Stomach (tissue), 9 donors: ENCODE measurements around the gene HEXD. TPM values are rescaled to one million over a fixed set of nuclear protein-coding genes. Genes with fewer than 3 reads are reported as not detected.

Experiments
- DNase-seq, 2 donors: peaks; one replicate each; pipeline versions ENCODE4 v3.0.0 to v3.0.0-alpha.2; 2013 to 2019
- H3K27ac ChIP-seq, 5 donors: fragments of 200-600 bp in 4 of 5; sonication (generic) in 4 of 5; one replicate each; pipeline ENCODE4 v1.5.1; 2013 to 2019; ENCODE audit warnings: mild to moderate bottlenecking in 1 of 5, moderate library complexity in 1 of 5
- H3K27me3 ChIP-seq, 3 donors: fragments of 200-600 bp; sonication (generic); one replicate each; pipeline ENCODE4 v1.5.1; 2017 to 2019; ENCODE audit warnings: mixed run types in 1 of 3
- H3K36me3 ChIP-seq, 4 donors: fragments of 200-600 bp; sonication (generic); 1 replicate in 3 of 4; 2 replicates in 1 of 4; pipeline ENCODE4 v1.5.1; 2016 to 2019
- H3K4me1 ChIP-seq, 4 donors: fragments of 200-600 bp; sonication (generic); one replicate each; pipeline ENCODE4 v1.5.1; 2016 to 2019
- H3K4me3 ChIP-seq, 4 donors: fragments of 200-600 bp; sonication (generic) in 3 of 4; one replicate each; pipeline ENCODE4 v1.5.1; 2016 to 2019; ENCODE audit warnings: mild to moderate bottlenecking in 1 of 4
- H3K9me3 ChIP-seq, 4 donors: fragments of 200-600 bp; sonication (generic); one replicate each; pipeline ENCODE4 v1.5.1; 2016 to 2019
- EP300 ChIP-seq: sonication (generic); formaldehyde crosslinking; IDR thresholded peaks from one replicate; pipeline ENCODE4 v1.6.1; 2017; ENCODE audit warnings: antibody characterized with exemption
- POLR2A ChIP-seq, 4 donors: fragments of 450-650 bp; IDR thresholded peaks; one replicate each; pipeline ENCODE4 v1.6.1; 2016; ENCODE audit warnings: antibody characterized with exemption in 4 of 4, control low read depth in 2 of 4, mild to moderate bottlenecking in 1 of 4, moderate library complexity in 1 of 4
- POLR2AphosphoS5 ChIP-seq, 3 donors: sonication (generic); formaldehyde crosslinking; IDR thresholded peaks; one replicate each; pipeline ENCODE4 v1.6.1; 2016; ENCODE audit warnings: antibody characterized with exemption in 3 of 3
- WGBS, 5 donors: extraction: QIAGEN DNeasy Blood & Tissue Kit in 3 of 5; methylation state at CpG; one replicate each; pipeline versions ENCODE4 v1.1.5 to v1.1.7; 2013 to 2018; 5-methylcytosine and 5-hydroxymethylcytosine counted together
- intact Hi-C: fragments of 100-400 bp; cut with DNase I; formaldehyde crosslinking; loops from one replicate; pipeline ENCODE4 v1.15.1; 2023; ENCODE audit warnings: low total_unique reads
- polyA plus RNA-seq, 3 donors: library from polyadenylated mRNA; stranded (reverse); fragments of 200-250 nt; gene quantifications; one replicate each; pipeline ENCODE4 v1.2.3, GENCODE V29; 2013
- total RNA-seq, 5 donors: library from RNA; depleted of rRNA; stranded (reverse); fragments of >200 nt; gene quantifications; one replicate each; pipeline versions ENCODE4 v1.1.0 to v1.2.3, GENCODE V29; 2014 to 2016
- TF ChIP-seq, protein P1 (sequence below), 7 experiments: fragments of 450-650 bp in 4 of 7; fragments of 200-600 bp in 3 of 7; sonication (generic) in 3 of 7; IDR thresholded peaks; one replicate each; pipeline ENCODE4 v1.5.1; 2016 to 2019; ENCODE audit warnings: antibody characterized with exemption in 7 of 7, control low read depth in 2 of 7, mild to moderate bottlenecking in 1 of 7
- donor health status: healthy with polysubstance abuse.
- donor health status: Bipolar disorder and iron deficiency.
- donor health status: healthy.

The HEXD gene
- total and polyA plus RNA-seq, 8 donors = 13.8 to 212 (median 102) TPM

DNA sequence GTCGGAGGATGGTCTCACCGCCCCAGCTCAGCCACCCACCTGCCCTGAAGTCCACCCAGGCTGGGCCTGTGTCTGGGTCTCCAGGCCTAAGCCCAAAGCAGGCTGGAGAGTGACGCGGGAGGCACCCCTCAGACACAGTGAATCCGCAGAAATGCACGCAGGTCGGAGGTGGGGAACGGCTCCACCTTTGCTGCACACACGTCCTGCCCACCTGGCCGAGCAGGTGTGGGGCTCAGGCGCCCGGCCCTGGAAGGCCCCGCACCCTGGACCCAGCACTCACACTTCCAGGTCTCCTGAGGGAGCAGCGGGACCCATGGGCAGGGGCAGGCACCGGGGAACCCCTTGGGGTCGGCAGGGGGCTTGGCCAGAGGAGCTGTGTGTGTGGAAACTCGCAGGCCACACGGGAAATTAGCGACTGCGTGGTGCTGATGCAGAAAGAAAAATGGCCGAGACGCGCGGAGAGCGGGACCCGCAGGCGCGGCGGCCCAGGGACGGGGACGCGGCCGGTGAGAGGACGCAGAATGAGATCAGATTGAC lies 21.8 kb downstream of the HEXD start:
- no peaks in the 10 kb centered on the region for H3K9me3 ChIP-seq
- intact Hi-C loops = no loop called here
- H3K27ac ChIP-seq = peak overlapping the region in 2 of 5 donors; percentile 53 to 58
- no peak for DNase-seq
- no peaks in the 10 kb centered on the region for H3K27me3 ChIP-seq
- 90 to 95% (median 93%) methylated on average over 21 to 34 of the region's 34 CpGs for WGBS, 5 donors
- peaks cover 0 to 25% (median 11%) of the 10 kb centered on the region in 4 donors for H3K4me1 ChIP-seq
- H3K36me3 ChIP-seq = peaks cover 16 to 87% (median 75%) of the 10 kb centered on the region in 4 donors
- H3K4me3 ChIP-seq = no peak overlapping the region
- TF ChIP-seq EP300 = no peak
- TF ChIP-seq, protein P1, sequence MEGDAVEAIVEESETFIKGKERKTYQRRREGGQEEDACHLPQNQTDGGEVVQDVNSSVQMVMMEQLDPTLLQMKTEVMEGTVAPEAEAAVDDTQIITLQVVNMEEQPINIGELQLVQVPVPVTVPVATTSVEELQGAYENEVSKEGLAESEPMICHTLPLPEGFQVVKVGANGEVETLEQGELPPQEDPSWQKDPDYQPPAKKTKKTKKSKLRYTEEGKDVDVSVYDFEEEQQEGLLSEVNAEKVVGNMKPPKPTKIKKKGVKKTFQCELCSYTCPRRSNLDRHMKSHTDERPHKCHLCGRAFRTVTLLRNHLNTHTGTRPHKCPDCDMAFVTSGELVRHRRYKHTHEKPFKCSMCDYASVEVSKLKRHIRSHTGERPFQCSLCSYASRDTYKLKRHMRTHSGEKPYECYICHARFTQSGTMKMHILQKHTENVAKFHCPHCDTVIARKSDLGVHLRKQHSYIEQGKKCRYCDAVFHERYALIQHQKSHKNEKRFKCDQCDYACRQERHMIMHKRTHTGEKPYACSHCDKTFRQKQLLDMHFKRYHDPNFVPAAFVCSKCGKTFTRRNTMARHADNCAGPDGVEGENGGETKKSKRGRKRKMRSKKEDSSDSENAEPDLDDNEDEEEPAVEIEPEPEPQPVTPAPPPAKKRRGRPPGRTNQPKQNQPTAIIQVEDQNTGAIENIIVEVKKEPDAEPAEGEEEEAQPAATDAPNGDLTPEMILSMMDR (IDR thresholded peaks at IDR 0.05) = no peak
- no peak for TF ChIP-seq POLR2A (IDR thresholded peaks at IDR 0.05)

DNA sequence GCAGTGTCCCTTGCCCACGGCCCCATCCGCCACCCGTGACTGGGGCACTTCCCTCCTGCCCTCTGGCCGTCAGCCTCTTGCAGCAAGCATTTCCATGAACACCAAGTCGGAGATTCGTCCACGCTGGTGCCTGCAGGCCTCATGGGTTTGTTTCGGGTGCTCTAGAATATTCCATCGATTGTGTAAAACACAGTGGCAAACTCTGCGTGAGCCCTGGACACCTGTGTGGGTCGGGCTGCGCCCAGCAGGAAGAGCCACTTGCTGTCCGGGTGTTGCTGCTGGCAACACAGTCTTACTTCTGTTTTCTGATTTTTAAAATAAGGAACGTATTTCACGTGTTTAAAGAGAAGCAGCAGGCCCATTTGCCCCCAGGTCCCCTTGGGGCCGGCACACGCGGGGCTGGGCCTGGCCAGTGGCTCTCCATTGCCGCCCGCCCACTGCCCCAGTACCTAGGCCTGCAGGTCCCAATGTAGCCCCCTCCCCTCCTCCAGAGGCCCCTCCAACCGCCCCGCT lies 22.4 kb downstream of the HEXD start:
- WGBS, 5 donors = 72 to 79% (median 75%) methylated on average over 22 of the region's 22 CpGs
- intact Hi-C loops = no loop called here
- H3K27ac ChIP-seq = peak overlapping the region in 3 of 5 donors; percentile 22 to 58 (median 53)
- H3K36me3 ChIP-seq = peaks cover 16 to 87% (median 76%) of the 10 kb centered on the region in 4 donors
- H3K27me3 ChIP-seq = no peaks in the 10 kb centered on the region
- TF ChIP-seq EP300 (no peak), POLR2A (IDR thresholded peaks at IDR 0.05) (no peak), POLR2AphosphoS5 (IDR thresholded peaks at IDR 0.05) (no peak)
- TF ChIP-seq, protein P1 (IDR thresholded peaks at IDR 0.05) = no peak
- no peak overlapping the region for H3K4me3 ChIP-seq
- peak in 1 of 2 donors; percentile 34 for DNase-seq
- peaks cover 5 to 31% (median 17%) of the 10 kb centered on the region in 4 donors for H3K4me1 ChIP-seq
- no peaks in the 10 kb centered on the region for H3K9me3 ChIP-seq

DNA sequence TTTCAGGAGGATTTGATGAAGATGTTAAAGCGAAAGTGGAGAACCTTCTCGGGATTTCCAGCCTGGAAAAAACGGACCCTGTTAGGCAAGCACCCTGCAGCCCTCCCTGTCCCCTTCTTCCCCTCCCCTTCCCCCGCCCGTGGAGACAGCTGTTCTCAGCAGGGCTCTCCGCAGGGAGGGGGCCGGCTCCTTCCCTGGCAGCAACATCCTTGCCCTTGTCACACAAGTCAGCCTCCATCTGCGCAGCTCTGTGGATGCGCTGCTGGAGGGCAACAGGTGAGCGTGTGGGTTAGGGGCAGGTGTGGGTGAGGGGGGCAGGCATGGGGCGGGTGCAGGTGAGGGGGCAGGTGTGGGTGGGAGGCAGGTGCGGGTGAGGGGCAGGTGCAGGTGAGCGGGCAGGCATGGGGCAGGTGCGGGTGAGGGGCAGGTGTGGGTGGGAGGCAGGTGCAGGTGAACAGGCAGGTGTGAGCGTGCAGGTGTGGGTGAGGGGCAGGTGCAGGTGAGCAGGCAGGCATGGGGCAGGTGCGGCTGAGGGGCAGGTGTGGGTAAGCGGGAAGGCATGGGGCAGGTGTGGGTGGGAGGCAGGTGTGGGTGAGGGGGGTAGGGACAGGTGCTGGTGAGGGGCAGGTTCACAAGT lies 23.0 kb downstream of the HEXD start:
- DNase-seq = peak in 1 of 2 donors; percentile 73
- intact Hi-C loops = no loop called here
- peaks cover 16 to 87% (median 76%) of the 10 kb centered on the region in 4 donors for H3K36me3 ChIP-seq
- peaks cover 11 to 37% (median 23%) of the 10 kb centered on the region in 4 donors for H3K4me1 ChIP-seq
- no peak overlapping the region for H3K4me3 ChIP-seq
- H3K27me3 ChIP-seq = no peaks in the 10 kb centered on the region
- TF ChIP-seq, protein P1 (IDR thresholded peaks at IDR 0.05) = no peak
- TF ChIP-seq POLR2A (IDR thresholded peaks at IDR 0.05) = no peak
- no peak for TF ChIP-seq EP300
- TF ChIP-seq POLR2AphosphoS5 (IDR thresholded peaks at IDR 0.05) = no peak
- H3K27ac ChIP-seq = peak overlapping the region in 3 of 5 donors; percentile 22 to 58 (median 53)
- no peaks in the 10 kb centered on the region for H3K9me3 ChIP-seq
- WGBS, 5 donors = 57 to 71% (median 62%) methylated on average over 14 to 17 of the region's 17 CpGs

DNA sequence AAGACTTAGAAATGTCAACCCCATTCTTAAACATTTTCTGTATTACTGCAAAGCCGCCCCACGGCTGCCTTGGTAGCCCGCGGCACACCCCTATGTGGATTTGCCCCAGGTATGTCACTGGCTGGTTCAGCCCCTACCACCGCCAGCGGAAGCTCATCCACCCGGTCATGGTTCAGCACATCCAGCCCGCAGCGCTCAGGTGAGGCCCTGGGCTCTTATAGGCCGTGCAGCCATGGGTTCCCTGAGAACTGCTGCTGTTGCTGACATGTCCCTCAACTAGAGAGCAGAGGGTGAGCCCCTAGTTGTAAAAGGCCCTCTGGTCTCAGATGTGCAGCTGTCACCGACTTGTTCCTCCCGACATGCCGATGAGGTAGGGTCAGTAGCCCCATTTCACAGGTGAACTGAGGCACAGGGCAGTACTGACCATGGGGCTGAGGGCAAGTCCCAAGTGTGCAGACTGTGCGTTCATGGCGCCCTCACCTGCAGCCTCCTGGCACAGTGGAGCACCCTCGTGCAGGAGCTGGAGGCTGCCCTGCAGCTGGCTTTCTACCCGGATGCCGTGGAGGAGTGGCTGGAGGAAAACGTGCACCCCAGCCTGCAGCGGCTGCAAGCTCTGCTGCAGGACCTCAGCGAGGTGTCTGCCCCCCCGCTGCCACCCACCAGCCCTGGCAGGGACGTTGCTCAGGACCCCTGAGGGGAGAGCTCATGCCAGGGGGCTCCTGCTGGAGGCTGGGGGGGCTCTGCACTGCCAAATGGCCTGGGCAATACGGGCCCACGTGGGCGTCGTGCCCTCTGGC lies 23.7 kb downstream of the HEXD start:
- Histone ChIP-seq H3K4me3 (no peak overlapping the region), H3K27ac (peak overlapping the region in 1 of 5 donors; percentile 53), H3K36me3 (peaks cover 16 to 79% (median 75%) of the 10 kb centered on the region in 4 donors), H3K9me3 (no peaks in the 10 kb centered on the region), H3K27me3 (no peaks in the 10 kb centered on the region), H3K4me1 (peaks cover 12 to 45% (median 30%) of the 10 kb centered on the region in 4 donors)
- no peak for DNase-seq
- intact Hi-C loops = no loop called here
- TF ChIP-seq, protein P1 (IDR thresholded peaks at IDR 0.05) = no peak
- TF ChIP-seq EP300 (no peak), POLR2AphosphoS5 (IDR thresholded peaks at IDR 0.05) (no peak)
- WGBS, 5 donors = 79 to 88% (median 85%) methylated on average over 11 to 27 of the region's 27 CpGs
